ENCODE measurements around the gene MRPL55.

Gene MRPL55

GRCh38 chr1:228070173-228070572 lies 38.9 kb downstream of the MRPL55 start:
- DNase-seq (ENCODE audit: low read depth), result no peak
- no peak overlapping the region for H3K4me3 ChIP-seq (ENCODE audit: control insufficient read depth, low read depth, low read length)
- no peak for TF ChIP-seq CTCF (IDR thresholded peaks at IDR 0.05; ENCODE audit: control insufficient read depth, insufficient read depth, low read depth, low read length, missing control alignments)

GRCh38 chr1:228068359-228068758 lies 40.7 kb downstream of the MRPL55 start:
- TF ChIP-seq CTCF (IDR thresholded peaks at IDR 0.05; ENCODE audit: control insufficient read depth, insufficient read depth, low read depth, low read length, missing control alignments), result no peak
- no peak for DNase-seq (ENCODE audit: low read depth)
- no peak overlapping the region for H3K4me3 ChIP-seq (ENCODE audit: control insufficient read depth, low read depth, low read length)

GRCh38 chr1:228066891-228067654 lies 42.0 kb downstream of the MRPL55 start:
- DNase-seq (ENCODE audit: low read depth), result no peak
- H3K4me3 ChIP-seq (ENCODE audit: control insufficient read depth, low read depth, low read length), result no peak overlapping the region
- TF ChIP-seq CTCF (IDR thresholded peaks at IDR 0.05; ENCODE audit: control insufficient read depth, insufficient read depth, low read depth, low read length, missing control alignments), result no peak

GRCh38 chr1:228066416-228066815 lies 42.7 kb downstream of the MRPL55 start:
- no peak for TF ChIP-seq CTCF (IDR thresholded peaks at IDR 0.05; ENCODE audit: control insufficient read depth, insufficient read depth, low read depth, low read length, missing control alignments)
- no peak overlapping the region for H3K4me3 ChIP-seq (ENCODE audit: control insufficient read depth, low read depth, low read length)
- DNase-seq (ENCODE audit: low read depth), result no peak

GRCh38 chr1:228065543-228066347 lies 43.4 kb downstream of the MRPL55 start:
- TF ChIP-seq CTCF (IDR thresholded peaks at IDR 0.05; ENCODE audit: control insufficient read depth, insufficient read depth, low read depth, low read length, missing control alignments), result no peak
- no peak overlapping the region for H3K4me3 ChIP-seq (ENCODE audit: control insufficient read depth, low read depth, low read length)
- no peak for DNase-seq (ENCODE audit: low read depth)

- no peak for DNase-seq (ENCODE audit: low read depth)
- no peak overlapping the region for H3K4me3 ChIP-seq (ENCODE audit: control insufficient read depth, low read depth, low read length)
- TF ChIP-seq CTCF (IDR thresholded peaks at IDR 0.05; ENCODE audit: control insufficient read depth, insufficient read depth, low read depth, low read length, missing control alignments), result no peak
Measured at GRCh38 chr1:228064741-228065542, 44.2 kb downstream of the MRPL55 start.
